ENCODE measurements around the gene CD44.
"Not testable (repeated sequence)": the region's sequence is repeated elsewhere in the genome, so short reads cannot be mapped to it uniquely, and the experiment has no call there.

The CD44 gene

DNA sequence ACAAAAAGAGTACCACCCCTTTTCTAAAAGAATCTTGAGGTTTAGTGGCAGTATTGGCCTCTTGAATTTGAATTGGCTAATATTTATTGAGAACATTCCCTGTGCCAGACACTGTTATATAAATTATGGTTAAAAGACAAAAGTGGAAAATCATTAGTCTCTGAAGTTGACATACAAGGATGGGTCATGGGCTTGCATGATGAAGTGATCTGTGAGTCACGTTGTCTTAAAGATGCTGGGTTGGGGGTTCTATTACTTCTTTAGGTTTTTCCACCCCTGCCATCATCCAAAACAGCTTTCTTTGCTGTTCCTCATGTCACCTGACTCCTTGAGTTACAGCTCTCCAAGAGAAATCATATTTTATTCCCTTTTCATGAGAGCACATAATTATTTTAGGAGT is 85.0 kb downstream of the CD44 start:
- Histone ChIP-seq H3K9ac (ENCODE audit: low read length) (no peak overlapping the region), H3K27ac (ENCODE audit: low read depth, low read length, poor library complexity, severe bottlenecking) (no peak overlapping the region), H3F3A (ENCODE audit: insufficient read depth, low read length) (no peaks in the 10 kb centered on the region), H3K4me1 (ENCODE audit: insufficient read depth, low read length, severe bottlenecking) (no peaks in the 10 kb centered on the region), H3K9me2 (ENCODE audit: low read depth, low read length) (no peaks in the 10 kb centered on the region), H4K20me1 (ENCODE audit: insufficient read depth, low read length) (no peaks in the 10 kb centered on the region), H3K36me3 (ENCODE audit: insufficient read depth, low read length) (no peaks in the 10 kb centered on the region), H3K4me3 (ENCODE audit: low read depth, low read length, poor library complexity, severe bottlenecking) (no peak overlapping the region), H3K27me3 (ENCODE audit: insufficient read depth, low read length) (peaks cover 4% of the 10 kb centered on the region; the same call in 1 of the 2 replicates), H3K4me2 (ENCODE audit: low read length) (no peak overlapping the region), H3K79me2 (ENCODE audit: insufficient read depth, low read length) (no peaks in the 10 kb centered on the region), H2AFZ (ENCODE audit: low read length) (no peak overlapping the region), H3K9me3 (ENCODE audit: low read length) (no peaks in the 10 kb centered on the region)
- TF ChIP-seq CTCF (IDR thresholded peaks at IDR 0.05; ENCODE audit: low read length) (no peak), EZH2 (IDR thresholded peaks at IDR 0.05; ENCODE audit: borderline replicate concordance, low read length) (no peak)

DNA sequence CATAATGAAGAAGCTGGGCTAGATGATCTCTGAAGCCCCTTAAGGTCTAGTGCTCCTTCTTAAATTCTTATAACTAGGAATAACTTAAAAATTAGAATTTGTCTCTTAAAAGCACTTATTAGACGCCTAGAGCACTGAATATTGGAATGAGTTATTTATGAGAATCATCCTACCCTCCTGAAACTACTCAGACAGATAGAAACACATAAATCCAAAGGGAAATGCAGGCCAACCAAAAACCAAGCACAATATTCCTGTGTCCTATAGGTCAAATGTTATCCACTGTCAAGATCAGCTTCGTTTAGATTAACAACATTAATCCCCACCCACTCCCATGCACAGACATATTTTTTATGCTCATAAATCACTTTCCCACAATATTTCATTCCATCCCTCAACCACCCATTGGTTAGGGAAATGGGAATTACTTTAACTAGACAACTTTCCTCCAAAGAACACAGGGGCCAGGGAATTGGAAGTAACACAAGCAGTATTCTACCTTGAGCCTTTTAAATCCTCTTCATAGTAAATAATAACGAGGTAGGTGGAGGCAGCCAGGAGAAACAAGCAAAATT is 87.1 kb downstream of the CD44 start:
- H3K9me3 ChIP-seq (ENCODE audit: low read length): no peaks in the 10 kb centered on the region
- H3K36me3 ChIP-seq (ENCODE audit: insufficient read depth, low read length): no peaks in the 10 kb centered on the region
- no peaks in the 10 kb centered on the region for H3K4me1 ChIP-seq (ENCODE audit: insufficient read depth, low read length, severe bottlenecking)
- H3K27ac ChIP-seq (ENCODE audit: low read depth, low read length, poor library complexity, severe bottlenecking): no peak overlapping the region
- no peak for TF ChIP-seq EZH2 (IDR thresholded peaks at IDR 0.05; ENCODE audit: borderline replicate concordance, low read length)
- no peak for TF ChIP-seq CTCF (IDR thresholded peaks at IDR 0.05; ENCODE audit: low read length)
- H2AFZ ChIP-seq (ENCODE audit: low read length): no peak overlapping the region
- peaks cover 4% of the 10 kb centered on the region; the same call in 1 of the 2 replicates for H3K27me3 ChIP-seq (ENCODE audit: insufficient read depth, low read length)
- H3K4me3 ChIP-seq (ENCODE audit: low read depth, low read length, poor library complexity, severe bottlenecking): no peak overlapping the region
- no peaks in the 10 kb centered on the region for H4K20me1 ChIP-seq (ENCODE audit: insufficient read depth, low read length)
- no peaks in the 10 kb centered on the region for H3K9me2 ChIP-seq (ENCODE audit: low read depth, low read length)
- H3K9ac ChIP-seq (ENCODE audit: low read length): no peak overlapping the region
- no peaks in the 10 kb centered on the region for H3K79me2 ChIP-seq (ENCODE audit: insufficient read depth, low read length)
- H3F3A ChIP-seq (ENCODE audit: insufficient read depth, low read length): no peaks in the 10 kb centered on the region
- no peak overlapping the region for H3K4me2 ChIP-seq (ENCODE audit: low read length)

GRCh38 chr11:35226756-35227155 is 87.8 kb downstream of the CD44 start:
- not testable (repeated sequence) for H3K4me3 ChIP-seq (ENCODE audit: low read depth, low read length, poor library complexity, severe bottlenecking); H3K36me3 ChIP-seq (ENCODE audit: insufficient read depth, low read length); H3K9ac ChIP-seq (ENCODE audit: low read length)

GRCh38 chr11:35227576-35228327 is 88.8 kb downstream of the CD44 start:
- TF ChIP-seq EZH2 (IDR thresholded peaks at IDR 0.05; ENCODE audit: borderline replicate concordance, low read length) (no peak), CTCF (IDR thresholded peaks at IDR 0.05; ENCODE audit: low read length) (no peak)
- Histone ChIP-seq H3K27me3 (ENCODE audit: insufficient read depth, low read length) (no peaks in the 10 kb centered on the region), H3K9ac (ENCODE audit: low read length) (no peak overlapping the region), H4K20me1 (ENCODE audit: insufficient read depth, low read length) (no peaks in the 10 kb centered on the region), H3K4me2 (ENCODE audit: low read length) (no peak overlapping the region), H3K9me2 (ENCODE audit: low read depth, low read length) (no peaks in the 10 kb centered on the region), H3K79me2 (ENCODE audit: insufficient read depth, low read length) (no peaks in the 10 kb centered on the region), H3K36me3 (ENCODE audit: insufficient read depth, low read length) (no peaks in the 10 kb centered on the region), H2AFZ (ENCODE audit: low read length) (no peak overlapping the region), H3K27ac (ENCODE audit: low read depth, low read length, poor library complexity, severe bottlenecking) (no peak overlapping the region), H3K9me3 (ENCODE audit: low read length) (no peaks in the 10 kb centered on the region), H3F3A (ENCODE audit: insufficient read depth, low read length) (no peaks in the 10 kb centered on the region), H3K4me3 (ENCODE audit: low read depth, low read length, poor library complexity, severe bottlenecking) (no peak overlapping the region), H3K4me1 (ENCODE audit: insufficient read depth, low read length, severe bottlenecking) (no peaks in the 10 kb centered on the region)

More at GRCh38 chr11:35226756-35227155, 87.8 kb downstream of the CD44 start:
- H3F3A ChIP-seq (ENCODE audit: insufficient read depth, low read length); H2AFZ ChIP-seq (ENCODE audit: low read length); H3K79me2 ChIP-seq (ENCODE audit: insufficient read depth, low read length); H3K9me2 ChIP-seq (ENCODE audit: low read depth, low read length); H3K9me3 ChIP-seq (ENCODE audit: low read length); H3K4me1 ChIP-seq (ENCODE audit: insufficient read depth, low read length, severe bottlenecking); H3K27me3 ChIP-seq (ENCODE audit: insufficient read depth, low read length); H4K20me1 ChIP-seq (ENCODE audit: insufficient read depth, low read length); H3K4me2 ChIP-seq (ENCODE audit: low read length); H3K27ac ChIP-seq (ENCODE audit: low read depth, low read length, poor library complexity, severe bottlenecking): not testable (repeated sequence)
